Measurements from ENCODE around the gene SH2D3C. TPM values are rescaled to one million over a fixed set of nuclear protein-coding genes. Genes with fewer than 3 reads are reported as not detected.

The SH2D3C gene
- total and polyA plus RNA-seq, 4 donors: 34.5 to 51.5 (median 42.0) TPM

DNA sequence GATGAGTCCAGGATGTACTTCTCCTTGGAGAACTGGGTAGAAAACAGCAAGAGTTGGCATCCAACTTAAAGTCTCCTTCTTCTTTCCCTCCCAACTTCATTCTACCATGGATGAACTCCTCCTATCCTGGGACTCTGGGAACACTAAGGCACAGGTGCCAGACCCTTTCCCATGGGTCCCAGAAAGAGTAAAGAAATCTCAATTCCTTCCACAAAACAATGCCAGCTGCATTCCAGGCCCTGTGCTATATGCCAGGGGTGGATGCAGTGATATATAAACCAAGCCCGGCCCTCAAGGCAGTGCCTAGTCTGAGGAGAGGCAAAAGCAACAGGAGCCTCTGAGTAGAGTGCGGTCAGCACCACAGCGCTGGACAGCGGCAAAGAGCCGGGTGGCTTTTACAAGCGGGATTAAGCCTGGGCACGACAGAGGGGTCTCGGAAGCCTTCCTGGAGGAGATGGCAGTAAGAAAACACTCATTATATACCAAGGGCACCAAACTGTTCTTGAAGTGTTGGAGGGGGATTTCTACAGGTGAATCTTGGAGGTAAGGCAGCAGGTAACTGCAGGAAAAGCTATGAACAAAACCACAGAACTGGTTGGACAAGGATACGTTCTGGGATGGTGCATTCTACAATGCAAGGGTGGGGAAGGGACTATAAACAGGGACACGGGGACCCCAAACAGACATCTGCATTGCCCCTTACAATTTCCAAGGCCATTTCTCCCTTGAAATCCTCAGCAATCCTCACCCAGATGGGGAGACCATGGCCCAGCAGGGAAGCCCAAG, 27.0 kb downstream of the SH2D3C start:
- Histone ChIP-seq H3K4me3 (no peak overlapping the region), H3K9me3 (ENCODE audit: control insufficient read depth in 4 of 4, insufficient read depth in 3 of 4, low read length in 3 of 4) (peaks cover 0 to 3% (median 0%) of the 10 kb centered on the region in 4 donors), H3K27ac (ENCODE audit: low read depth in 1 of 2, low read length in 1 of 2) (no peak overlapping the region), H3K4me1 (ENCODE audit: control insufficient read depth in 5 of 5, insufficient read depth in 5 of 5, low read length in 5 of 5) (peaks cover 0 to 8% (median 2%) of the 10 kb centered on the region in 5 donors), H3K36me3 (ENCODE audit: control insufficient read depth in 4 of 4, insufficient read depth in 4 of 4, low read length in 4 of 4) (peaks cover 0 to 35% (median 0%) of the 10 kb centered on the region in 4 donors), H3K9ac (ENCODE audit: insufficient read depth in 1 of 2, low read length in 2 of 2) (no peak overlapping the region), H3K27me3 (ENCODE audit: control insufficient read depth in 3 of 3, insufficient read depth in 3 of 3, low read length in 2 of 3) (peaks cover 0 to 13% (median 8%) of the 10 kb centered on the region in 3 donors)
- WGBS, 2 donors: 53 to 83% methylated on average over 10 of the region's 10 CpGs
- TF ChIP-seq, protein P1, sequence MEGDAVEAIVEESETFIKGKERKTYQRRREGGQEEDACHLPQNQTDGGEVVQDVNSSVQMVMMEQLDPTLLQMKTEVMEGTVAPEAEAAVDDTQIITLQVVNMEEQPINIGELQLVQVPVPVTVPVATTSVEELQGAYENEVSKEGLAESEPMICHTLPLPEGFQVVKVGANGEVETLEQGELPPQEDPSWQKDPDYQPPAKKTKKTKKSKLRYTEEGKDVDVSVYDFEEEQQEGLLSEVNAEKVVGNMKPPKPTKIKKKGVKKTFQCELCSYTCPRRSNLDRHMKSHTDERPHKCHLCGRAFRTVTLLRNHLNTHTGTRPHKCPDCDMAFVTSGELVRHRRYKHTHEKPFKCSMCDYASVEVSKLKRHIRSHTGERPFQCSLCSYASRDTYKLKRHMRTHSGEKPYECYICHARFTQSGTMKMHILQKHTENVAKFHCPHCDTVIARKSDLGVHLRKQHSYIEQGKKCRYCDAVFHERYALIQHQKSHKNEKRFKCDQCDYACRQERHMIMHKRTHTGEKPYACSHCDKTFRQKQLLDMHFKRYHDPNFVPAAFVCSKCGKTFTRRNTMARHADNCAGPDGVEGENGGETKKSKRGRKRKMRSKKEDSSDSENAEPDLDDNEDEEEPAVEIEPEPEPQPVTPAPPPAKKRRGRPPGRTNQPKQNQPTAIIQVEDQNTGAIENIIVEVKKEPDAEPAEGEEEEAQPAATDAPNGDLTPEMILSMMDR (IDR thresholded peaks at IDR 0.05; ENCODE audit: control extremely low read depth, extremely low read depth): no peak
- ATAC-seq (ENCODE audit: insufficient read depth, low FRiP score): peak; percentile 50
- DNase-seq: peak; percentile 43 to 45 (median 43)

DNA sequence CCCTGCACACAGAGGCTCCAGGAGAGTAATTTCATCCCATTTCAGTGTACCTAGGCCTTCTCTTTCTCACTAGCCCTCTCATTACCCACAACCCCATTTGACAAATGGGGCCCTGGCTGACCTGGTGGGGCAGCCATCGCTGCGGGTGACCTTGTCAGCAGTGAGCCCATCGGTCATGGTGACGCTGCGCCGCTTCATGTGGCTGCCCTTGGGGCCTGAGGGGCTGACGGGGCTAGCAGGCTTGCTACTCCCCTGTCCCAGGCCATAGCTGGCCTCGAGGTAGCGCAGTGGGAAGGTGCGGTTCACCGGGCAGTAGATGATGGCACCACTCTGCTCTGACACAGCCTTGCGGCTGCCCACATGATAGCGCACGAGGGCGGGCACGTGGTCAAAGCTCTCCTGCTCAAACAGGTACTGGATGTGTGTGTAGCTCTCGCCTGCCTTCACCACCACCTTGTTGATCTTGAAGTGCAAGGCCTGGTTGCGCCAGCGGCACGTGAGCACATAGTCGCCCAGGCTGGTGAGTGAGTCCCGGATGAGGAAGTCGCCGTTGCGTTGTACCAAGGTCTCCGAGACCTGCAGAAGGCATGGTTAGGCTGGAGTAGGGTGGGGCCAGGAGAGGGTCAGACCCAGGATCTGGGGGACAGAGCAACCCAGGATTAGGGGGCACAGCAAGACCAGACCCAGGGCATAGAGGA, 29.2 kb downstream of the SH2D3C start:
- no peak for DNase-seq
- no peak for ATAC-seq (ENCODE audit: insufficient read depth, low FRiP score)
- Histone ChIP-seq H3K4me3 (no peak overlapping the region), H3K36me3 (ENCODE audit: control insufficient read depth in 4 of 4, insufficient read depth in 4 of 4, low read length in 4 of 4) (peaks cover 0 to 39% (median 0%) of the 10 kb centered on the region in 4 donors), H3K9me3 (ENCODE audit: control insufficient read depth in 4 of 4, insufficient read depth in 3 of 4, low read length in 3 of 4) (peaks cover 0 to 3% (median 0%) of the 10 kb centered on the region in 4 donors), H3K27me3 (ENCODE audit: control insufficient read depth in 3 of 3, insufficient read depth in 3 of 3, low read length in 2 of 3) (peaks cover 0 to 3% (median 2%) of the 10 kb centered on the region in 3 donors), H3K27ac (ENCODE audit: low read depth in 1 of 2, low read length in 1 of 2) (no peak overlapping the region), H3K9ac (ENCODE audit: insufficient read depth in 1 of 2, low read length in 2 of 2) (no peak overlapping the region), H3K4me1 (ENCODE audit: control insufficient read depth in 5 of 5, insufficient read depth in 5 of 5, low read length in 5 of 5) (peaks cover 0 to 5% (median 0%) of the 10 kb centered on the region in 5 donors)
- WGBS, 2 donors: 82 to 88% methylated on average over 26 of the region's 26 CpGs
- TF ChIP-seq, protein P1 (IDR thresholded peaks at IDR 0.05; ENCODE audit: control extremely low read depth, extremely low read depth): no peak

DNA sequence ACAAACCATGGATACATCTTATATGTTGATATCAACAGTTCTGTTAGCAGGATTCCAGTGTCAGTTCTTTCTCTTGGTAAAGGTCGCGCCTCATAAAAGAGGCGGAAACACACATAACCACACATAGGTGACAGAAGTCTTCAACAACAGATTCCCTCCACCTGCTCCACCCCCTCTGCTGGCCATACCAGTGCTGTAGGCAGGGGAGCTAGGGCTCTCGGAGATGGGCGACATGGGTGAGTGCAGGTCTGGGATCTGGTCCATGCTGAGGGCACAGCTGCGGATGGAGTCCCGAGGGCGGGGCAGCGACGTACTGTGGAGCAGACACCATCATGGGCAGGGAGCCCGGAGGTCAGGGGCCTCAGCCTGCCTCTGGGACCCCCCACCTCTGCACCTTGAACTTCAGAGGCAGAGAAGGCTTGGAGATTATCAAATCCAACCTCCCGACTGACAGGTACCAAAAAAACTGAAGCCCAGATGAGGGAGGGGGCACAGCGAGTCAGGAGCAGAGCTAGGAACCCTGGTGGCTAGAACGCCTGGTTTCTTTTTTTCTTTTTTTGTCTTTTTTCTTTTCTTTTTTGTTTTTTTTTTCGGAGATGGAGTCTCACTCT, 31.4 kb downstream of the SH2D3C start:
- DNase-seq: no peak
- Histone ChIP-seq H3K27me3 (ENCODE audit: control insufficient read depth in 3 of 3, insufficient read depth in 3 of 3, low read length in 2 of 3) (peaks cover 0 to 3% (median 0%) of the 10 kb centered on the region in 3 donors), H3K36me3 (ENCODE audit: control insufficient read depth in 4 of 4, insufficient read depth in 4 of 4, low read length in 4 of 4) (peaks cover 0 to 40% (median 0%) of the 10 kb centered on the region in 4 donors), H3K27ac (ENCODE audit: low read depth in 1 of 2, low read length in 1 of 2) (no peak overlapping the region), H3K4me1 (ENCODE audit: control insufficient read depth in 5 of 5, insufficient read depth in 5 of 5, low read length in 5 of 5) (peaks cover 0 to 5% (median 0%) of the 10 kb centered on the region in 5 donors), H3K9ac (ENCODE audit: insufficient read depth in 1 of 2, low read length in 2 of 2) (no peak overlapping the region), H3K9me3 (ENCODE audit: control insufficient read depth in 4 of 4, insufficient read depth in 3 of 4, low read length in 3 of 4) (peaks cover 0 to 3% (median 0%) of the 10 kb centered on the region in 4 donors), H3K4me3 (no peak overlapping the region)
- 78 to 90% methylated on average over 15 of the region's 15 CpGs for WGBS, 2 donors
- TF ChIP-seq, protein P1 (IDR thresholded peaks at IDR 0.05; ENCODE audit: control extremely low read depth, extremely low read depth): no peak
- ATAC-seq (ENCODE audit: insufficient read depth, low FRiP score): no peak
